Keratinocyte (primary cell): Measurements from ENCODE around the gene PPFIA1. TPM values are rescaled to one million over a fixed set of nuclear protein-coding genes. Genes with fewer than 3 reads are reported as not detected.

Experiments used
- DNase-seq: peaks from one replicate; pipeline ENCODE4 v3.0.0-alpha.2; 2011; ENCODE audit warnings: low read depth, missing footprints, low spot score
- FAIRE-seq: peaks from 2 replicates; lab custom pipeline; 2011; peaks lifted over from hg19 to GRCh38; lab: Jason Lieb, UNC
- H2AFZ ChIP-seq: 2 replicates; pipeline ENCODE4 v1.6.0; 2012; ENCODE audit warnings: low read length, control low read depth, inconsistent platforms; ENCODE audit not compliant: control insufficient read depth
- H3K27ac ChIP-seq: 2 replicates; pipeline ENCODE4 v1.5.1; 2011; ENCODE audit warnings: low read length; ENCODE audit not compliant: control insufficient read depth, insufficient read depth
- H3K27me3 ChIP-seq: 3 replicates; pipeline ENCODE4 v1.6.0; 2011; ENCODE audit warnings: low read length; ENCODE audit not compliant: control insufficient read depth, insufficient read depth; ENCODE audit errors: extremely low read depth
- H3K36me3 ChIP-seq, 2 experiments: 2 replicates in 1 of 2; 3 replicates in 1 of 2; pipeline ENCODE4 v1.5.1; 2011; ENCODE audit warnings: low read length in 2 of 2, mild to moderate bottlenecking in 1 of 2; ENCODE audit not compliant: control insufficient read depth in 2 of 2, insufficient read depth in 2 of 2; ENCODE audit errors: extremely low read depth in 1 of 2
- H3K4me1 ChIP-seq: 3 replicates; pipeline ENCODE4 v1.5.1; 2011; ENCODE audit warnings: low read length; ENCODE audit not compliant: control insufficient read depth, insufficient read depth; ENCODE audit errors: extremely low read depth
- H3K4me2 ChIP-seq: 3 replicates; pipeline ENCODE4 v1.6.0; 2011; ENCODE audit warnings: low read depth, low read length; ENCODE audit not compliant: control insufficient read depth, insufficient read depth; ENCODE audit errors: extremely low read depth
- H3K4me3 ChIP-seq, 3 experiments: fragments of 200-600 bp in 1 of 3; sonication (generic) in 1 of 3; 2 replicates in 2 of 3; 3 replicates in 1 of 3; pipeline ENCODE4 v1.5.1; 2011 to 2016; ENCODE audit warnings: low read length in 3 of 3, mild to moderate bottlenecking in 3 of 3, control low read depth in 2 of 3, inconsistent platforms in 1 of 3, low read depth in 1 of 3, mixed read lengths in 1 of 3, mixed run types in 1 of 3, moderate library complexity in 1 of 3; ENCODE audit not compliant: control insufficient read depth in 2 of 3, insufficient read depth in 2 of 3; ENCODE audit errors: extremely low read depth in 1 of 3
- H3K79me2 ChIP-seq: 2 replicates; pipeline ENCODE4 v1.6.0; 2012; ENCODE audit warnings: low read length; ENCODE audit not compliant: control insufficient read depth, insufficient read depth
- H3K9ac ChIP-seq: 3 replicates; pipeline ENCODE4 v1.6.0; 2011; ENCODE audit warnings: low read length; ENCODE audit not compliant: control insufficient read depth, insufficient read depth; ENCODE audit errors: extremely low read depth
- H3K9me1 ChIP-seq: 3 replicates; pipeline ENCODE4 v1.6.0; 2011; ENCODE audit warnings: low read length; ENCODE audit not compliant: control insufficient read depth, insufficient read depth; ENCODE audit errors: extremely low read depth
- H3K9me3 ChIP-seq: 2 replicates; pipeline ENCODE4 v1.5.1; 2012; ENCODE audit warnings: low read depth, low read length; ENCODE audit not compliant: control insufficient read depth
- H4K20me1 ChIP-seq: 3 replicates; pipeline ENCODE4 v1.6.0; 2011; ENCODE audit warnings: low read length; ENCODE audit not compliant: control insufficient read depth, insufficient read depth; ENCODE audit errors: extremely low read depth
- EZH2 ChIP-seq: IDR thresholded peaks from one replicate; pipeline ENCODE4 v1.6.1; 2012; ENCODE audit warnings: inconsistent platforms, mild to moderate bottlenecking, low read length, moderate library complexity
- dilution Hi-C: fragments of 300-500 bp; cut with MboI; formaldehyde crosslinking; loops from one replicate; pipeline ENCODE4 v1.7.0; 2020; ENCODE audit warnings: low sequenced_read_pairs; ENCODE audit not compliant: extremely low pct_ligation_motif_present
- polyA plus RNA-seq, 5 experiments: library from polyadenylated mRNA; depleted of rRNA in 3 of 5; stranded (reverse) in 3 of 5; stranded (forward) in 1 of 5; unstranded in 1 of 5; fragments of >200 nt; gene quantifications; 1 replicate in 1 of 5; 2 replicates in 3 of 5; 3 replicates in 1 of 5; pipeline versions ENCODE4 v1.2.1 to v1.2.3, GENCODE V29; 2011 to 2012; ENCODE audit warnings: missing spikeins in 2 of 5, low read depth in 1 of 5, low replicate concordance in 1 of 5
- TF ChIP-seq, protein P1 (sequence below), 3 experiments: IDR thresholded peaks in 1 of 3; conservative IDR thresholded peaks in 1 of 3; optimal IDR thresholded peaks in 1 of 3; 2 replicates in 2 of 3; 3 replicates in 1 of 3; pipeline versions ENCODE3 to v1.5.1; 2011; ENCODE audit warnings: low read length in 3 of 3, mild to moderate bottlenecking in 3 of 3, moderate library complexity in 2 of 3, control low read depth in 1 of 3, inconsistent platforms in 1 of 3; ENCODE audit not compliant: insufficient read depth in 2 of 3; ENCODE audit errors: extremely low read depth in 1 of 3

PPFIA1 gene
- polyA plus RNA-seq, 1 donor (not counting 4 experiments of a cell fraction or from before 2014, with no cell fraction given): 27.6 TPM

DNA sequence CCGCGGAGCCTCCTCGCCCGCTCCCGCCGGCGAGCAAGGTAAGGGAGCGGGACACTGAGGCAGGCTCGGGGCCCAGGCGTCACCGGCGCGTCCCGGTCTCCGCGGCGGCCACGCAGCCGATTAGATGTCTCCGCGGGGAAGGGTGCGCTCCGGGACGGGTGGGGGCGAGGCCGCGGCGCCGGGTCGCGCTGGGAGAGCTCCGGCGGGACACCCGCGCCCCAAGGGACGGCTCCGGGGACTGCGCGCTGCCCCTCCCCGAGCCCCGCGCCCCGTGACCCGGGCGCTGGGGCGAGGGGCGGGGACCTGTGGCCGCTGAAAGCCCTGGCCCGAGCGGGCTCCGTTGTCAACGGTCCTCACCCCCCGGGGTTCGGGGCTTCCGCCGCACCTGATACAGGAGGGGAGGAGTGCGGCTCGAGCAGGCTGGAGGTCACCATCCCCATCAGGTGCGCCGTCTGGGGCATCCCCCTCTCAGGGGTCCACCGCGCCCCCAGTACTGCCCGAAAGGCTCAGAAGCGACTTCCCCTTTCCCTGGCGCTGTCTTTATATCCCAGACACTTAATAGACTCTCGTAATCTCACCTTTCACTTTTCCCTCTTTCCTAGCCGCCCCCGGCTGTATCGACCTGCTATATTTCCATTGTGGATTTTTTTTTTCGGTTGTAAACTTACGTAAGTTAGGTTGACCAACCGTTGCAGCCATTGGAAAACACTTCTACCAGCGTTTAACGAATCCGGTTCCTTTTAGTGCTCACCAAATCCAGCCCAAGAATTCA lies 573 bp downstream of the PPFIA1 start:
- dilution Hi-C loops: no loop called here
- peaks cover 9% of the 10 kb centered on the region for H3K4me1 ChIP-seq
- peak overlapping the region; percentile 84 to 95 (median 91) for H3K4me3 ChIP-seq
- peaks cover 6 to 15% of the 10 kb centered on the region in 2 experiments for H3K36me3 ChIP-seq
- H3K79me2 ChIP-seq: peaks cover 47% of the 10 kb centered on the region
- FAIRE-seq (no peak), DNase-seq (no peak)
- no peaks in the 10 kb centered on the region for H4K20me1 ChIP-seq
- H3K27me3 ChIP-seq: no peaks in the 10 kb centered on the region
- H3K4me2 ChIP-seq: peak overlapping the region; percentile 91
- TF ChIP-seq, protein P1, sequence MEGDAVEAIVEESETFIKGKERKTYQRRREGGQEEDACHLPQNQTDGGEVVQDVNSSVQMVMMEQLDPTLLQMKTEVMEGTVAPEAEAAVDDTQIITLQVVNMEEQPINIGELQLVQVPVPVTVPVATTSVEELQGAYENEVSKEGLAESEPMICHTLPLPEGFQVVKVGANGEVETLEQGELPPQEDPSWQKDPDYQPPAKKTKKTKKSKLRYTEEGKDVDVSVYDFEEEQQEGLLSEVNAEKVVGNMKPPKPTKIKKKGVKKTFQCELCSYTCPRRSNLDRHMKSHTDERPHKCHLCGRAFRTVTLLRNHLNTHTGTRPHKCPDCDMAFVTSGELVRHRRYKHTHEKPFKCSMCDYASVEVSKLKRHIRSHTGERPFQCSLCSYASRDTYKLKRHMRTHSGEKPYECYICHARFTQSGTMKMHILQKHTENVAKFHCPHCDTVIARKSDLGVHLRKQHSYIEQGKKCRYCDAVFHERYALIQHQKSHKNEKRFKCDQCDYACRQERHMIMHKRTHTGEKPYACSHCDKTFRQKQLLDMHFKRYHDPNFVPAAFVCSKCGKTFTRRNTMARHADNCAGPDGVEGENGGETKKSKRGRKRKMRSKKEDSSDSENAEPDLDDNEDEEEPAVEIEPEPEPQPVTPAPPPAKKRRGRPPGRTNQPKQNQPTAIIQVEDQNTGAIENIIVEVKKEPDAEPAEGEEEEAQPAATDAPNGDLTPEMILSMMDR (optimal IDR thresholded peaks at IDR 0.05 in 1 of 3, IDR thresholded peaks at IDR 0.05 in 1 of 3, conservative IDR thresholded peaks at IDR 0.05 in 1 of 3; ENCODE audit: extremely low read depth in 1 of 3, insufficient read depth in 2 of 3, low read length in 3 of 3): no peak
- no peak for TF ChIP-seq EZH2
- peak overlapping the region; percentile 68 for H3K27ac ChIP-seq
- no peaks in the 10 kb centered on the region for H3K9me3 ChIP-seq
- H3K9me1 ChIP-seq: no peaks in the 10 kb centered on the region
- H2AFZ ChIP-seq: no peak overlapping the region
- peak overlapping the region; percentile 76 for H3K9ac ChIP-seq

DNA sequence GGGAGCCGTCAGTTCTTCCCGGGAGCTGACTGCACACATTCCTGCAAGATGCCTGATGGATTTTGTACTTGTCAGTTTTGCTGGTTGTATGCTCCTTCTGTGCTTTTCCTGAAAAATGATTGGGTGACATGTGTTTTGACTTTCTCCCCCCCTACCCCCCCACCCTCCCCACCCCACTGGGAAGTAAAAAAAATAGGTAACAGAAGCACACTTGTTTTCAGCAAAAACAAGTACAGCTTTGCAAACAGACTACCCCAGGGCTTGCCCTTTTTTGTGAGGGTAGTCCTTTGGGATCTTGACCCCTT lies 1.1 kb downstream of the PPFIA1 start:
- H4K20me1 ChIP-seq: peaks cover under 1% of the 10 kb centered on the region

More for the DNA sequence above, 1.1 kb downstream of the PPFIA1 start:
- dilution Hi-C loops: no loop called here
- H3K4me2 ChIP-seq: peak overlapping the region; percentile 91
- H3K4me3 ChIP-seq: peak overlapping the region; percentile 84 to 95 (median 91)
- no peak for TF ChIP-seq EZH2
- TF ChIP-seq, protein P1 (optimal IDR thresholded peaks at IDR 0.05 in 1 of 3, IDR thresholded peaks at IDR 0.05 in 1 of 3, conservative IDR thresholded peaks at IDR 0.05 in 1 of 3; ENCODE audit: extremely low read depth in 1 of 3, insufficient read depth in 2 of 3, low read length in 3 of 3): no peak
- FAIRE-seq (no peak), DNase-seq (no peak)
- H3K79me2 ChIP-seq: peaks cover 52% of the 10 kb centered on the region
- H3K9me1 ChIP-seq: no peaks in the 10 kb centered on the region
- H3K27ac ChIP-seq: peak overlapping the region; percentile 68
- no peaks in the 10 kb centered on the region for H3K9me3 ChIP-seq
- peaks cover 9% of the 10 kb centered on the region for H3K4me1 ChIP-seq
- no peak overlapping the region for H2AFZ ChIP-seq
- H3K27me3 ChIP-seq: no peaks in the 10 kb centered on the region
- H3K9ac ChIP-seq: peak overlapping the region; percentile 76
- peaks cover 6 to 15% of the 10 kb centered on the region in 2 experiments for H3K36me3 ChIP-seq
